Stimulated activated CD8-positive, alpha-beta memory T cell treated with anti-CD3 and anti-CD28 coated beads, Interleukin-15, amount 100 ng/mL, for 48 hours (primary cell): ENCODE results near the gene IGFBP6.

Experiments used
- DNase-seq, 2 donors: peaks; one replicate each; pipeline ENCODE4 v3.0.0-alpha.2; 2020; ENCODE audit warnings: low read depth in 2 of 2

Gene IGFBP6

GRCh38 chr12:53097564-53098353 lies at the start of gene IGFBP6:
Gene IGFBP6, plus strand, starts transcription at chr12:53097667. Its CDS starts 51 bp downstream, at chr12:53097718.
- peak; percentile 61 for DNase-seq

- DNase-seq: no peak
Observed at GRCh38 chr12:53048033-53048779, 49.3 kb upstream of the IGFBP6 start.

GRCh38 chr12:53048780-53049401 lies 48.6 kb upstream of the IGFBP6 start:
- DNase-seq: no peak

- no peak for DNase-seq
Observed at GRCh38 chr12:53049571-53050318, 47.7 kb upstream of the IGFBP6 start, which contains the start of gene TNS2. Gene TNS2, plus strand, starts transcription at chr12:53050065. Its CDS starts 121 bp downstream, at chr12:53050186.

- no peak for DNase-seq
Observed at GRCh38 chr12:53050426-53051057, 46.9 kb upstream of the IGFBP6 start.

- DNase-seq: no peak
Observed at GRCh38 chr12:53051058-53051880, 46.2 kb upstream of the IGFBP6 start.

GRCh38 chr12:53051881-53052412 lies 45.5 kb upstream of the IGFBP6 start:
- DNase-seq: no peak

GRCh38 chr12:53052419-53053217 lies 44.8 kb upstream of the IGFBP6 start:
- no peak for DNase-seq

GRCh38 chr12:53053218-53054111 lies 44.0 kb upstream of the IGFBP6 start:
- DNase-seq: no peak

GRCh38 chr12:53054112-53054878 lies 43.2 kb upstream of the IGFBP6 start:
- DNase-seq: peak; percentile 83

- no peak for DNase-seq
Observed at GRCh38 chr12:53055471-53056266, 41.8 kb upstream of the IGFBP6 start.

- DNase-seq: no peak
Observed at GRCh38 chr12:53056296-53056695, 41.2 kb upstream of the IGFBP6 start.

GRCh38 chr12:53056901-53057300 lies 40.6 kb upstream of the IGFBP6 start:
- no peak for DNase-seq

- DNase-seq: no peak
Observed at GRCh38 chr12:53057816-53058500, 39.5 kb upstream of the IGFBP6 start.

- no peak for DNase-seq
Observed at GRCh38 chr12:53058674-53059433, 38.6 kb upstream of the IGFBP6 start.
